T-cell (primary cell): ENCODE data around the gene TK1. TPM values are rescaled to one million over a fixed set of nuclear protein-coding genes. Genes with fewer than 3 reads are reported as not detected.

ENCODE experiments used
- ATAC-seq, 4 experiments: fragments of 200-7000 bp in 3 of 4; fragments of 150-1000 bp in 1 of 4; cut with Tn5 transposase; replicated peaks in 1 of 4; 1 replicate in 3 of 4; 2 replicates in 1 of 4; pipeline ENCODE4 v1.10.0; 2021; ENCODE audit warnings: moderate library complexity in 3 of 4, mild to moderate bottlenecking in 2 of 4, moderate number of reproducible peaks in 1 of 4
- CTCF ChIA-PET, 2 donors: fragments of 300-600 bp; sonication (Branson Sonifier 250); formaldehyde crosslinking; loops; one replicate each; lab custom pipeline; 2022; ENCODE audit warnings: antibody characterized with exemption in 2 of 2; lab: Charles Lee
- POLR2A ChIA-PET, 2 donors: fragments of 300-600 bp; sonication (Branson Sonifier 250); formaldehyde crosslinking; loops; one replicate each; lab custom pipeline; 2022; ENCODE audit warnings: antibody characterized with exemption in 2 of 2; lab: Charles Lee
- DNase-seq, 35 experiments: peaks; one replicate each; pipeline versions ENCODE4 v3.0.0 to v3.0.0-alpha.2; 2013 to 2023
- H3K27ac ChIP-seq: one replicate; pipeline ENCODE4 v1.5.1; 2013; ENCODE audit warnings: low read length
- H3K27me3 ChIP-seq, 2 experiments: replicated peaks in 1 of 2; 1 replicate in 1 of 2; 2 replicates in 1 of 2; pipeline versions ENCODE4 v1.6.1 to v1.7.0; 2013; ENCODE audit warnings: low read length in 1 of 2, mixed read lengths in 1 of 2; ENCODE audit not compliant: control insufficient read depth in 2 of 2, insufficient read depth in 2 of 2; ENCODE audit errors: extremely low read depth in 1 of 2
- H3K36me3 ChIP-seq, 2 donors: 1 replicate in 1 of 2; 2 replicates in 1 of 2; pipeline versions ENCODE4 v1.6.1 to v1.7.0; 2013; ENCODE audit warnings: low read length in 1 of 2; ENCODE audit not compliant: control insufficient read depth in 2 of 2, insufficient read depth in 1 of 2; ENCODE audit errors: extremely low read depth in 1 of 2
- H3K4me1 ChIP-seq, 2 experiments: 1 replicate in 1 of 2; 2 replicates in 1 of 2; pipeline versions ENCODE4 v1.6.1 to v1.7.0; 2013; ENCODE audit warnings: low read length in 2 of 2, mixed read lengths in 1 of 2; ENCODE audit not compliant: insufficient read depth in 2 of 2, control insufficient read depth in 1 of 2; ENCODE audit errors: extremely low read depth in 1 of 2
- H3K4me3 ChIP-seq, 2 donors: 1 replicate in 1 of 2; 2 replicates in 1 of 2; pipeline versions ENCODE4 v1.5.1 to v1.7.0; 2013; ENCODE audit warnings: mild to moderate bottlenecking in 2 of 2, low read length in 1 of 2, moderate library complexity in 1 of 2; ENCODE audit not compliant: control insufficient read depth in 1 of 2; ENCODE audit errors: extremely low read depth in 1 of 2
- H3K9me3 ChIP-seq: 2 replicates; pipeline ENCODE4 v1.7.0; 2013
- H3K27ac Mint-ChIP-seq, 2 donors: one replicate each; pipeline ENCODE4 v1.8.0; 2020 to 2021; ENCODE audit warnings: mild to moderate bottlenecking in 2 of 2, mixed read lengths in 2 of 2
- H3K27me3 Mint-ChIP-seq, 2 donors: one replicate each; pipeline ENCODE4 v1.8.0; 2021 to 2022; ENCODE audit warnings: mixed read lengths in 2 of 2
- H3K36me3 Mint-ChIP-seq: one replicate; pipeline ENCODE4 v1.8.0; 2021; ENCODE audit warnings: mixed read lengths
- H3K4me1 Mint-ChIP-seq, 3 donors: one replicate each; pipeline ENCODE4 v1.8.0; 2020 to 2022; ENCODE audit warnings: mixed read lengths in 3 of 3, mild to moderate bottlenecking in 1 of 3
- H3K4me3 Mint-ChIP-seq, 3 donors: one replicate each; pipeline ENCODE4 v1.8.0; 2020 to 2022; ENCODE audit warnings: mild to moderate bottlenecking in 3 of 3, mixed read lengths in 3 of 3, moderate library complexity in 3 of 3
- H3K9me3 Mint-ChIP-seq, 3 donors: one replicate each; pipeline ENCODE4 v1.8.0; 2020 to 2022; ENCODE audit warnings: mixed read lengths in 3 of 3
- WGBS: methylation state at CpG from one replicate; pipeline ENCODE4 v1.1.5; 2013; ENCODE audit warnings: missing lambda C conversion rate; ENCODE audit not compliant: insufficient coverage; 5-methylcytosine and 5-hydroxymethylcytosine counted together
- total RNA-seq, 35 experiments: library from RNA in 6 of 35; stranded (reverse) in 6 of 35; fragments of 120-200 nt in 1 of 35; gene quantifications; one replicate each; pipeline versions ENCODE4 v1.2.1 to v1.2.4 and lab custom pipeline; 2013 to 2026

The TK1 gene
- total RNA-seq, 5 donors from 2014 or later (not counting 1 experiment from before 2014, with no cell fraction given) = 1.6 to 3.3 (median 2.2) TPM

GRCh38 chr17:78163881-78164747 is 22.7 kb downstream of the TK1 start:
- ChIA-PET POLR2A (interaction anchor here in 1 of 2 donors (0.6 kb wide), 1 partner anchor 39 kb away, joined by 3 read pairs; no protein-coding TSS in a partner anchor), CTCF (interaction anchor here in 1 of 2 donors (0.6 kb wide), 1 partner anchor 275 kb away, joined by 3 read pairs; no protein-coding TSS in a partner anchor)
- Mint-ChIP-seq H3K27me3 (no peaks in the 10 kb centered on the region), H3K9me3 (no peaks in the 10 kb centered on the region), H3K36me3 (no peaks in the 10 kb centered on the region), H3K27ac (peak overlapping the region in 1 of 2 donors; percentile 28), H3K4me3 (no peak overlapping the region), H3K4me1 (peaks cover 0 to 6% (median 3%) of the 10 kb centered on the region in 3 donors)
- Histone ChIP-seq H3K27ac (no peak overlapping the region), H3K4me1 (peaks cover 0 to 9% of the 10 kb centered on the region in 2 experiments), H3K27me3 (peaks cover 0 to 4% of the 10 kb centered on the region in 2 experiments), H3K9me3 (no peaks in the 10 kb centered on the region), H3K36me3 (no peaks in the 10 kb centered on the region), H3K4me3 (no peak overlapping the region)
- 79% methylated on average over 17 of the region's 22 CpGs for WGBS
- DNase-seq = no peak
- no peak for ATAC-seq

GRCh38 chr17:78159575-78160158 is 27.2 kb downstream of the TK1 start:
- WGBS = 60% methylated on average over 4 of the region's 10 CpGs
- H3K36me3 ChIP-seq = no peaks in the 10 kb centered on the region
- H3K27me3 ChIP-seq = peaks cover 0 to 9% of the 10 kb centered on the region in 2 experiments
- ATAC-seq (no peak), DNase-seq (no peak)
- Mint-ChIP-seq H3K36me3 (no peaks in the 10 kb centered on the region), H3K4me1 (peaks cover 0 to 9% (median 3%) of the 10 kb centered on the region in 3 donors), H3K9me3 (no peaks in the 10 kb centered on the region), H3K4me3 (no peak overlapping the region), H3K27ac (no peak overlapping the region), H3K27me3 (no peaks in the 10 kb centered on the region)
- POLR2A ChIA-PET = no interaction called here
- H3K27ac ChIP-seq = no peak overlapping the region
- no peak overlapping the region for H3K4me3 ChIP-seq
- H3K9me3 ChIP-seq = no peaks in the 10 kb centered on the region
- H3K4me1 ChIP-seq = no peaks in the 10 kb centered on the region
- CTCF ChIA-PET = no interaction called here

GRCh38 chr17:78154903-78155811 is 31.7 kb downstream of the TK1 start:
- ATAC-seq (peak in 2 of 4 experiments; percentile 40 to 57), DNase-seq (no peak)
- no peak overlapping the region for H3K4me3 ChIP-seq
- no peak overlapping the region for H3K27ac ChIP-seq
- Mint-ChIP-seq H3K9me3 (no peaks in the 10 kb centered on the region), H3K4me3 (no peak overlapping the region), H3K27ac (no peak overlapping the region), H3K36me3 (no peaks in the 10 kb centered on the region), H3K4me1 (peaks cover 0 to 12% (median 3%) of the 10 kb centered on the region in 3 donors), H3K27me3 (no peaks in the 10 kb centered on the region)
- H3K9me3 ChIP-seq = no peaks in the 10 kb centered on the region
- H3K27me3 ChIP-seq = peaks cover 0 to 5% of the 10 kb centered on the region in 2 experiments
- CTCF ChIA-PET = interaction anchor here in 1 of 2 donors (0.6 kb wide), 1 partner anchor 23 kb away, joined by 3 read pairs; no protein-coding TSS in a partner anchor
- WGBS = 77% methylated on average over 4 of the region's 11 CpGs
- no peaks in the 10 kb centered on the region for H3K36me3 ChIP-seq
- POLR2A ChIA-PET = no interaction called here
- H3K4me1 ChIP-seq = no peaks in the 10 kb centered on the region

- H3K27ac ChIP-seq = no peak overlapping the region
- WGBS = 89% methylated on average over 4 of the region's 7 CpGs
- H3K4me1 ChIP-seq = peaks cover 2 to 22% of the 10 kb centered on the region in 2 experiments
- POLR2A ChIA-PET = no interaction called here
- H3K4me3 ChIP-seq = no peak overlapping the region
- H3K4me3 Mint-ChIP-seq = no peak overlapping the region
- CTCF ChIA-PET = interaction anchor here in 1 of 2 donors (0.7 kb wide), 1 partner anchor 52 kb away, joined by 3 read pairs; no protein-coding TSS in a partner anchor
- ATAC-seq = no peak
- no peaks in the 10 kb centered on the region for H3K27me3 Mint-ChIP-seq
- H3K36me3 ChIP-seq = no peaks in the 10 kb centered on the region
- DNase-seq = no peak
- no peaks in the 10 kb centered on the region for H3K27me3 ChIP-seq
- H3K27ac Mint-ChIP-seq = no peak overlapping the region
- H3K9me3 ChIP-seq = no peaks in the 10 kb centered on the region
- no peaks in the 10 kb centered on the region for H3K36me3 Mint-ChIP-seq
- H3K4me1 Mint-ChIP-seq = peaks cover 11 to 22% (median 12%) of the 10 kb centered on the region in 3 donors
- no peaks in the 10 kb centered on the region for H3K9me3 Mint-ChIP-seq
Measured at GRCh38 chr17:78151514-78152008, 35.3 kb downstream of the TK1 start.

- Histone ChIP-seq H3K4me1 (peaks cover 3 to 40% of the 10 kb centered on the region in 2 experiments), H3K27ac (no peak overlapping the region), H3K9me3 (no peaks in the 10 kb centered on the region), H3K36me3 (no peaks in the 10 kb centered on the region), H3K4me3 (no peak overlapping the region), H3K27me3 (no peaks in the 10 kb centered on the region)
- ChIA-PET POLR2A (no interaction called here), CTCF (interaction anchor here in 1 of 2 donors (0.6 kb wide), 1 partner anchor 209 kb away, joined by 3 read pairs; no protein-coding TSS in a partner anchor)
- Mint-ChIP-seq H3K4me3 (no peak overlapping the region), H3K9me3 (no peaks in the 10 kb centered on the region), H3K4me1 (peaks cover 23 to 31% (median 24%) of the 10 kb centered on the region in 3 donors), H3K27me3 (no peaks in the 10 kb centered on the region), H3K36me3 (no peaks in the 10 kb centered on the region), H3K27ac (peak overlapping the region in 1 of 2 donors; percentile 38)
- no peak for DNase-seq
- WGBS = 80% methylated on average over 14 of the region's 14 CpGs
- no peak for ATAC-seq
Measured at GRCh38 chr17:78148286-78149016, 38.4 kb downstream of the TK1 start.
